H1 (cell line): ENCODE results near the gene TDRD1. TPM values are rescaled to one million over a fixed set of nuclear protein-coding genes. Genes with fewer than 3 reads are reported as not detected.

Source experiments
- CTCF ChIA-PET: fragments of 300-600 bp; sonication (Branson Sonifier 250); formaldehyde crosslinking; loops from one replicate; lab custom pipeline; 2021; ENCODE audit not compliant: partially characterized antibody; lab: Charles Lee
- POLR2A ChIA-PET: fragments of 300-600 bp; sonication (Branson Sonifier 250); formaldehyde crosslinking; loops from one replicate; lab custom pipeline; 2021; ENCODE audit warnings: inconsistent platforms; ENCODE audit not compliant: partially characterized antibody; lab: Charles Lee
- DNase-seq, 2 experiments: peaks; one replicate each; pipeline versions ENCODE4 v3.0.0 to v3.0.0-alpha.2; 2010 to 2022; ENCODE audit warnings: low spot score in 2 of 2, low read depth in 1 of 2, mixed read lengths in 1 of 2
- FAIRE-seq: peaks from 2 replicates; lab custom pipeline; 2011; peaks lifted over from hg19 to GRCh38; lab: Jason Lieb, UNC
- H2AFZ ChIP-seq: 2 replicates; pipeline ENCODE4 v1.8.1; 2012; ENCODE audit warnings: low read length, inconsistent platforms
- H2AK5ac ChIP-seq: 2 replicates; pipeline ENCODE4 v1.6.1; 2013; ENCODE audit warnings: low read depth, low read length
- H2BK120ac ChIP-seq: replicated peaks from 2 replicates; pipeline ENCODE3; 2013; ENCODE audit warnings: low read depth, low read length, inconsistent platforms
- H2BK12ac ChIP-seq: 2 replicates; pipeline ENCODE4 v1.6.1; 2013; ENCODE audit warnings: low read depth, low read length
- H2BK15ac ChIP-seq: 2 replicates; pipeline ENCODE4 v1.6.1; 2013; ENCODE audit warnings: low read length
- H2BK20ac ChIP-seq: 2 replicates; pipeline ENCODE4 v1.6.1; 2013; ENCODE audit warnings: low read length
- H2BK5ac ChIP-seq: 2 replicates; pipeline ENCODE4 v1.6.1; 2013; ENCODE audit warnings: low read depth, low read length
- H3K14ac ChIP-seq: 2 replicates; pipeline ENCODE4 v1.6.1; 2013; ENCODE audit warnings: inconsistent platforms; ENCODE audit not compliant: insufficient read length
- H3K18ac ChIP-seq: 2 replicates; pipeline ENCODE4 v1.6.1; 2013; ENCODE audit warnings: low read length; ENCODE audit errors: extremely low read depth
- H3K23ac ChIP-seq: 2 replicates; pipeline ENCODE4 v1.6.1; 2013; ENCODE audit warnings: inconsistent platforms; ENCODE audit not compliant: insufficient read length
- H3K23me2 ChIP-seq: 2 replicates; pipeline ENCODE4 v1.6.1; 2013; ENCODE audit warnings: low read depth, low read length
- H3K27ac ChIP-seq: 2 replicates; pipeline ENCODE4 v1.6.1; 2011; ENCODE audit warnings: low read depth, low read length, inconsistent platforms
- H3K27me3 ChIP-seq, 4 experiments: replicated peaks in 1 of 4; 1 replicate in 1 of 4; 2 replicates in 3 of 4; pipeline versions ENCODE4 v1.6.1 to v1.8.1; 2011 to 2013; ENCODE audit warnings: low read length in 3 of 4, mild to moderate bottlenecking in 3 of 4, inconsistent platforms in 2 of 4, mixed read lengths in 2 of 4, moderate library complexity in 1 of 4; ENCODE audit not compliant: control insufficient read depth in 3 of 4, insufficient read depth in 3 of 4; ENCODE audit errors: extremely low read depth in 1 of 4
- H3K36me3 ChIP-seq, 4 experiments: 2 replicates each; pipeline versions ENCODE4 v1.6.1 to v1.8.1; 2011 to 2013; ENCODE audit warnings: mild to moderate bottlenecking in 4 of 4, low read length in 3 of 4, moderate library complexity in 2 of 4, control low read depth in 1 of 4, inconsistent platforms in 1 of 4; ENCODE audit not compliant: insufficient read depth in 4 of 4, control insufficient read depth in 2 of 4
- H3K4ac ChIP-seq: replicated peaks from 2 replicates; pipeline ENCODE3; 2013; ENCODE audit warnings: low read length, low read depth, mixed read lengths, inconsistent platforms; ENCODE audit not compliant: insufficient read length
- H3K4me1 ChIP-seq, 4 experiments: replicated peaks in 1 of 4; 1 replicate in 1 of 4; 2 replicates in 3 of 4; pipeline versions ENCODE4 v1.6.1 to v1.8.1; 2011 to 2013; ENCODE audit warnings: low read length in 3 of 4, inconsistent platforms in 2 of 4, mixed read lengths in 1 of 4; ENCODE audit not compliant: insufficient read depth in 4 of 4, control insufficient read depth in 3 of 4
- H3K4me2 ChIP-seq, 2 experiments: 2 replicates each; pipeline versions ENCODE4 v1.6.1 to v1.8.1; 2011 to 2013; ENCODE audit warnings: low read depth in 2 of 2, low read length in 2 of 2, control low read depth in 1 of 2, inconsistent platforms in 1 of 2, mild to moderate bottlenecking in 1 of 2; ENCODE audit not compliant: insufficient read depth in 1 of 2
- H3K4me3 ChIP-seq, 4 experiments: fragments of 200-600, 300-600 bp in 1 of 4; sonication (generic), shearing (Covaris generic), sonication (Bioruptor Twin) in 1 of 4; 2 replicates each; pipeline versions ENCODE4 v1.5.1 to v1.8.1; 2011 to 2016; ENCODE audit warnings: low read length in 4 of 4, low read depth in 3 of 4, control low read depth in 2 of 4, inconsistent platforms in 2 of 4, mild to moderate bottlenecking in 2 of 4, mixed read lengths in 1 of 4, moderate library complexity in 1 of 4; ENCODE audit not compliant: insufficient read depth in 2 of 4; ENCODE audit errors: extremely low read depth in 1 of 4
- H3K56ac ChIP-seq: replicated peaks from 2 replicates; pipeline ENCODE3; 2013; ENCODE audit warnings: low read depth, mild to moderate bottlenecking, mixed read lengths, low read length, inconsistent platforms; ENCODE audit not compliant: insufficient read length
- H3K79me1 ChIP-seq: 2 replicates; pipeline ENCODE4 v1.6.1; 2013; ENCODE audit warnings: low read depth, low read length, control low read depth
- H3K79me2 ChIP-seq, 2 experiments: 2 replicates each; pipeline versions ENCODE4 v1.6.1 to v1.8.1; 2012 to 2013; ENCODE audit warnings: low read length in 2 of 2, mild to moderate bottlenecking in 2 of 2, inconsistent platforms in 1 of 2; ENCODE audit not compliant: insufficient read depth in 2 of 2, control insufficient read depth in 1 of 2
- H3K9ac ChIP-seq, 4 experiments: replicated peaks in 1 of 4; 1 replicate in 1 of 4; 2 replicates in 3 of 4; pipeline versions ENCODE4 v1.6.1 to v1.8.1; 2011 to 2013; ENCODE audit warnings: low read depth in 3 of 4, low read length in 3 of 4, control low read depth in 2 of 4, mild to moderate bottlenecking in 2 of 4, moderate library complexity in 2 of 4, inconsistent platforms in 1 of 4; ENCODE audit errors: extremely low read depth in 1 of 4
- H3K9me3 ChIP-seq, 2 experiments: 2 replicates each; pipeline versions ENCODE4 v1.6.1 to v1.8.1; 2012 to 2013; ENCODE audit warnings: mild to moderate bottlenecking in 2 of 2, moderate library complexity in 2 of 2, control low read depth in 1 of 2, inconsistent platforms in 1 of 2, low read depth in 1 of 2, low read length in 1 of 2, mixed read lengths in 1 of 2; ENCODE audit not compliant: insufficient read depth in 2 of 2
- H4K20me1 ChIP-seq, 2 experiments: replicated peaks in 1 of 2; 2 replicates each; pipeline versions ENCODE3 to v1.8.1; 2011 to 2013; ENCODE audit warnings: inconsistent platforms in 2 of 2, low read length in 2 of 2, mild to moderate bottlenecking in 1 of 2; ENCODE audit not compliant: insufficient read depth in 2 of 2, control insufficient read depth in 1 of 2
- H4K5ac ChIP-seq: 2 replicates; pipeline ENCODE4 v1.6.1; 2013; ENCODE audit warnings: low read length, low read depth, mixed read lengths, inconsistent platforms; ENCODE audit not compliant: insufficient read length
- H4K8ac ChIP-seq: 2 replicates; pipeline ENCODE4 v1.8.0; 2013; ENCODE audit warnings: mild to moderate bottlenecking, moderate library complexity, low read length, inconsistent platforms; ENCODE audit not compliant: insufficient read depth; ENCODE audit errors: extremely low read depth
- H4K91ac ChIP-seq: replicated peaks from 2 replicates; pipeline ENCODE3; 2013; ENCODE audit warnings: low read length, mixed read lengths, inconsistent platforms; ENCODE audit not compliant: insufficient read length
- ASH2L ChIP-seq: fragments of 200-600, 300-600 bp; sonication (generic); IDR thresholded peaks from one replicate; pipeline ENCODE4 v1.7.1; 2017; ENCODE audit warnings: low read length
- BRCA1 ChIP-seq: IDR thresholded peaks from 2 replicates; pipeline ENCODE4 v1.6.1; 2012; ENCODE audit warnings: low read depth, low read length, improper control_type of control experiment
- CEBPB ChIP-seq: IDR thresholded peaks from 2 replicates; pipeline ENCODE4 v1.6.1; 2012; ENCODE audit warnings: low read depth, low read length
- CHD2 ChIP-seq: IDR thresholded peaks from 2 replicates; pipeline ENCODE4 v1.6.1; 2012; ENCODE audit warnings: low read length, improper control_type of control experiment
- EGR1 ChIP-seq: IDR thresholded peaks from 2 replicates; pipeline ENCODE4 v1.6.1; 2011; ENCODE audit warnings: low read depth, low read length, borderline replicate concordance
- JUN ChIP-seq: IDR thresholded peaks from 2 replicates; pipeline ENCODE4 v1.6.1; 2011; ENCODE audit warnings: low read depth, mild to moderate bottlenecking, improper control_type of control experiment, low read length
- KDM4A ChIP-seq: IDR thresholded peaks from one replicate; pipeline ENCODE4 v1.7.1; 2012; ENCODE audit warnings: low read depth, mild to moderate bottlenecking, moderate library complexity, low read length, inconsistent platforms; ENCODE audit not compliant: severe bottlenecking
- KDM5A ChIP-seq: fragments of 200-600 bp; IDR thresholded peaks from 2 replicates; pipeline ENCODE4 v1.7.1; 2012; ENCODE audit warnings: mild to moderate bottlenecking, low read length, inconsistent platforms, mixed read lengths
- NRF1 ChIP-seq: IDR thresholded peaks from 2 replicates; pipeline ENCODE4 v1.6.1; 2011; ENCODE audit warnings: mild to moderate bottlenecking, low read depth, low read length, improper control_type of control experiment
- PHF8 ChIP-seq: fragments of 200-600 bp; sonication (generic); conservative IDR thresholded peaks from 2 replicates; pipeline ENCODE4 v1.7.1; 2012; ENCODE audit warnings: low read depth, mild to moderate bottlenecking, inconsistent platforms, low read length, moderate library complexity
- RXRA ChIP-seq: IDR thresholded peaks from 2 replicates; pipeline ENCODE4 v1.6.1; 2011; ENCODE audit warnings: low read depth, mild to moderate bottlenecking, low read length, moderate library complexity; ENCODE audit not compliant: insufficient read depth
- SIX5 ChIP-seq: IDR thresholded peaks from 2 replicates; pipeline ENCODE4 v1.6.1; 2011; ENCODE audit warnings: mild to moderate bottlenecking, low read depth, low read length
- SP4 ChIP-seq: IDR thresholded peaks from 2 replicates; pipeline ENCODE4 v1.6.1; 2012; ENCODE audit warnings: low read length, inconsistent platforms
- TAF1 ChIP-seq: IDR thresholded peaks from 2 replicates; pipeline ENCODE4 v1.6.1; 2011; ENCODE audit warnings: mild to moderate bottlenecking, low read depth, low read length
- WGBS, 2 experiments: shearing (Covaris generic) in 1 of 2; methylation state at CpG; one replicate each; pipeline versions ENCODE4 v1.1.6 to v1.1.7; 2013 to 2015; ENCODE audit warnings: low lambda C conversion rate in 2 of 2, mixed read lengths in 2 of 2, inconsistent platforms in 1 of 2, low coverage in 1 of 2, missing lambda C conversion rate in 1 of 2; ENCODE audit not compliant: insufficient replicate concordance in 2 of 2, insufficient coverage in 1 of 2, insufficient read length in 1 of 2; ENCODE audit errors: extremely low coverage in 1 of 2, missing lambda C conversion rate in 1 of 2; 5-methylcytosine and 5-hydroxymethylcytosine counted together
- polyA plus RNA-seq, 7 experiments: library from polyadenylated mRNA; depleted of rRNA in 3 of 7; stranded (reverse) in 5 of 7; unstranded in 2 of 7; fragments of >200 nt in 5 of 7; fragments of 200-250 nt in 2 of 7; gene quantifications; 1 replicate in 5 of 7; 2 replicates in 1 of 7; 4 replicates in 1 of 7; pipeline versions ENCODE4 v1.2.1 to v1.2.3, GENCODE V29; 2011 to 2013; ENCODE audit warnings: missing spikeins in 2 of 7, mixed read lengths in 2 of 7
- total RNA-seq: library from RNA; stranded (reverse); fragmentation: NEBNext Ultra II Directional; extraction: Animal tissue kit (Norgen Biotek cat#: 25700); gene quantifications from 2 replicates; pipeline ENCODE4 v1.2.1, GENCODE V29; 2021

TDRD1 gene
- total and polyA plus RNA-seq, 2 of the 8 experiments (the other 6 are each of a cell fraction or from before 2014, with no cell fraction given), result 0.02 to 0.71 TPM

- no peak overlapping the region for H3K56ac ChIP-seq
- H2AFZ ChIP-seq, result no peak overlapping the region
- DNase-seq (no peak), FAIRE-seq (no peak)
- CTCF ChIA-PET, result interaction anchor here (0.6 kb wide), 1 partner anchor 16 kb away, joined by 3 read pairs; no protein-coding TSS in a partner anchor
- no peak overlapping the region for H3K27ac ChIP-seq
- no peak overlapping the region for H2BK15ac ChIP-seq
- no peaks in the 10 kb centered on the region for H3K27me3 ChIP-seq
- H3K14ac ChIP-seq, result no peak overlapping the region
- no peak overlapping the region for H2BK120ac ChIP-seq
- no peak overlapping the region for H4K5ac ChIP-seq
- no peaks in the 10 kb centered on the region for H3K23me2 ChIP-seq
- no peak overlapping the region for H2BK12ac ChIP-seq
- H4K8ac ChIP-seq, result no peak overlapping the region
- no peak overlapping the region for H2BK5ac ChIP-seq
- H3K79me1 ChIP-seq, result no peaks in the 10 kb centered on the region
- no peak overlapping the region for H2BK20ac ChIP-seq
- TF ChIP-seq BRCA1 (no peak), JUN (no peak), ASH2L (no peak), RXRA (no peak), TAF1 (no peak), PHF8 (no peak), KDM4A (no peak), KDM5A (no peak), SP4 (no peak), SIX5 (no peak), EGR1 (no peak), CEBPB (no peak), NRF1 (no peak), CHD2 (no peak)
- H3K4me3 ChIP-seq, result no peak overlapping the region
- H3K18ac ChIP-seq, result no peak overlapping the region
- H3K9ac ChIP-seq, result no peak overlapping the region
- no peaks in the 10 kb centered on the region for H4K20me1 ChIP-seq
- no peak overlapping the region for H3K23ac ChIP-seq
- H2AK5ac ChIP-seq, result no peak overlapping the region
- no peak overlapping the region for H3K4me2 ChIP-seq
- H3K79me2 ChIP-seq, result no peaks in the 10 kb centered on the region
- 93% methylated on average over 1 of the region's 1 CpG; no CpG with 5 or more reads in 1 of the 2 experiments for WGBS, 2 experiments
- H3K4ac ChIP-seq, result no peak overlapping the region
- H4K91ac ChIP-seq, result no peak overlapping the region
- POLR2A ChIA-PET, result interaction anchor here (0.8 kb wide), 1 partner anchor 32 kb away, joined by 3 read pairs; no protein-coding TSS in a partner anchor
- no peaks in the 10 kb centered on the region for H3K9me3 ChIP-seq
- no peaks in the 10 kb centered on the region for H3K36me3 ChIP-seq
- H3K4me1 ChIP-seq, result peaks cover 0 to 3% (median 1%) of the 10 kb centered on the region in 4 experiments; a peak in 2 of 7 replicates
These were observed 28.2 kb downstream of the TDRD1 start for GRCh38 chr10:114207349-114207748.
